Measurements from ENCODE around the gene B9D2. TPM values are rescaled to one million over a fixed set of nuclear protein-coding genes. Genes with fewer than 3 reads are reported as not detected.

The B9D2 gene
- polyA plus RNA-seq, 1 of the 3 experiments (the other 2 are of a cell fraction) = 13.3 TPM

- H3K4me1 ChIP-seq (ENCODE audit: control insufficient read depth in 1 of 2, insufficient read depth in 2 of 2, low read depth in 1 of 2, low read length in 1 of 2) = peaks cover 6 to 13% of the 10 kb centered on the region in 2 experiments; a peak in 3 of 4 replicates
- H3F3A ChIP-seq (replicated peaks; ENCODE audit: insufficient read depth) = peaks cover 59% of the 10 kb centered on the region
- TF ChIP-seq FOXM1 (IDR thresholded peaks at IDR 0.05; ENCODE audit: low read depth) = no peak
- TF ChIP-seq ELF1 (IDR thresholded peaks at IDR 0.05) = no peak
- TF ChIP-seq FOSL2 (IDR thresholded peaks at IDR 0.05; ENCODE audit: borderline replicate concordance, low read depth) = no peak
- no peak for TF ChIP-seq GABPA (IDR thresholded peaks at IDR 0.05; ENCODE audit: low read depth)
- TF ChIP-seq YY1 (IDR thresholded peaks at IDR 0.05; ENCODE audit: low read depth) = no peak
- TF ChIP-seq EZH2phosphoT487 (IDR thresholded peaks at IDR 0.05; ENCODE audit: borderline replicate concordance, low read depth) = no peak
- no peak for TF ChIP-seq MEF2A (IDR thresholded peaks at IDR 0.05; ENCODE audit: borderline replicate concordance, low read depth)
- no peak for TF ChIP-seq SIN3A (IDR thresholded peaks at IDR 0.05; ENCODE audit: borderline replicate concordance, low read depth, low read length)
- no peak for TF ChIP-seq POLR2AphosphoS5 (IDR thresholded peaks at IDR 0.05; ENCODE audit: low read depth, low read length)
- no peak for TF ChIP-seq RAD21 (IDR thresholded peaks at IDR 0.05; ENCODE audit: low read length)
- no peak for TF ChIP-seq MXI1 (IDR thresholded peaks at IDR 0.05; ENCODE audit: low read depth, low read length)
- TF ChIP-seq, protein P1, sequence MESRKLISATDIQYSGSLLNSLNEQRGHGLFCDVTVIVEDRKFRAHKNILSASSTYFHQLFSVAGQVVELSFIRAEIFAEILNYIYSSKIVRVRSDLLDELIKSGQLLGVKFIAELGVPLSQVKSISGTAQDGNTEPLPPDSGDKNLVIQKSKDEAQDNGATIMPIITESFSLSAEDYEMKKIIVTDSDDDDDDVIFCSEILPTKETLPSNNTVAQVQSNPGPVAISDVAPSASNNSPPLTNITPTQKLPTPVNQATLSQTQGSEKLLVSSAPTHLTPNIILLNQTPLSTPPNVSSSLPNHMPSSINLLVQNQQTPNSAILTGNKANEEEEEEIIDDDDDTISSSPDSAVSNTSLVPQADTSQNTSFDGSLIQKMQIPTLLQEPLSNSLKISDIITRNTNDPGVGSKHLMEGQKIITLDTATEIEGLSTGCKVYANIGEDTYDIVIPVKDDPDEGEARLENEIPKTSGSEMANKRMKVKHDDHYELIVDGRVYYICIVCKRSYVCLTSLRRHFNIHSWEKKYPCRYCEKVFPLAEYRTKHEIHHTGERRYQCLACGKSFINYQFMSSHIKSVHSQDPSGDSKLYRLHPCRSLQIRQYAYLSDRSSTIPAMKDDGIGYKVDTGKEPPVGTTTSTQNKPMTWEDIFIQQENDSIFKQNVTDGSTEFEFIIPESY (IDR thresholded peaks at IDR 0.05; ENCODE audit: borderline replicate concordance, low read depth) = no peak
- no peak for TF ChIP-seq RXRA (IDR thresholded peaks at IDR 0.05; ENCODE audit: borderline replicate concordance, low read depth)
- TF ChIP-seq IRF3 (IDR thresholded peaks at IDR 0.05; ENCODE audit: low read depth, low read length) = no peak
- TF ChIP-seq, protein P2, sequence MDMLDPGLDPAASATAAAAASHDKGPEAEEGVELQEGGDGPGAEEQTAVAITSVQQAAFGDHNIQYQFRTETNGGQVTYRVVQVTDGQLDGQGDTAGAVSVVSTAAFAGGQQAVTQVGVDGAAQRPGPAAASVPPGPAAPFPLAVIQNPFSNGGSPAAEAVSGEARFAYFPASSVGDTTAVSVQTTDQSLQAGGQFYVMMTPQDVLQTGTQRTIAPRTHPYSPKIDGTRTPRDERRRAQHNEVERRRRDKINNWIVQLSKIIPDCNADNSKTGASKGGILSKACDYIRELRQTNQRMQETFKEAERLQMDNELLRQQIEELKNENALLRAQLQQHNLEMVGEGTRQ (IDR thresholded peaks at IDR 0.05; ENCODE audit: borderline replicate concordance, low read depth, low read length) = no peak
- TF ChIP-seq, protein P3, sequence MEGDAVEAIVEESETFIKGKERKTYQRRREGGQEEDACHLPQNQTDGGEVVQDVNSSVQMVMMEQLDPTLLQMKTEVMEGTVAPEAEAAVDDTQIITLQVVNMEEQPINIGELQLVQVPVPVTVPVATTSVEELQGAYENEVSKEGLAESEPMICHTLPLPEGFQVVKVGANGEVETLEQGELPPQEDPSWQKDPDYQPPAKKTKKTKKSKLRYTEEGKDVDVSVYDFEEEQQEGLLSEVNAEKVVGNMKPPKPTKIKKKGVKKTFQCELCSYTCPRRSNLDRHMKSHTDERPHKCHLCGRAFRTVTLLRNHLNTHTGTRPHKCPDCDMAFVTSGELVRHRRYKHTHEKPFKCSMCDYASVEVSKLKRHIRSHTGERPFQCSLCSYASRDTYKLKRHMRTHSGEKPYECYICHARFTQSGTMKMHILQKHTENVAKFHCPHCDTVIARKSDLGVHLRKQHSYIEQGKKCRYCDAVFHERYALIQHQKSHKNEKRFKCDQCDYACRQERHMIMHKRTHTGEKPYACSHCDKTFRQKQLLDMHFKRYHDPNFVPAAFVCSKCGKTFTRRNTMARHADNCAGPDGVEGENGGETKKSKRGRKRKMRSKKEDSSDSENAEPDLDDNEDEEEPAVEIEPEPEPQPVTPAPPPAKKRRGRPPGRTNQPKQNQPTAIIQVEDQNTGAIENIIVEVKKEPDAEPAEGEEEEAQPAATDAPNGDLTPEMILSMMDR (IDR thresholded peaks at IDR 0.05) = no peak
- no peak for TF ChIP-seq FOXJ3 (CRISPR knock-in tag; IDR thresholded peaks at IDR 0.05)
- H3K79me2 ChIP-seq (ENCODE audit: insufficient read depth) = peaks cover 6% of the 10 kb centered on the region; the same call in 1 of the 2 replicates
- 95% methylated on average over 4 of the region's 4 CpGs for WGBS (ENCODE audit: low lambda C conversion rate)
- H3K27me3 ChIP-seq (ENCODE audit: insufficient read depth) = no peaks in the 10 kb centered on the region
- H2AFZ ChIP-seq (ENCODE audit: low read depth) = no peak overlapping the region
- ChIA-PET CTCF (interaction anchor here (0.7 to 5.5 kb wide), 6 partner anchors 11 to 642 kb away, joined by 3 to 105 read pairs (median 4); partner anchors contain the start of gene TGFB1), POLR2A (no interaction called here)
- H3K9ac ChIP-seq = no peak overlapping the region
- H3K36me3 ChIP-seq (replicated peaks in 1 of 2; ENCODE audit: control insufficient read depth in 1 of 2, insufficient read depth in 2 of 2, low read length in 1 of 2) = peaks cover 56 to 79% of the 10 kb centered on the region in 2 experiments
- H3K27ac ChIP-seq (ENCODE audit: low read depth in 2 of 2, low read length in 1 of 2) = no peak overlapping the region
- no peak overlapping the region for H3K4me3 ChIP-seq (ENCODE audit: low read depth in 2 of 2, low read length in 1 of 2)
- no peak for DNase-seq
- H3K9me3 ChIP-seq = no peaks in the 10 kb centered on the region
- no peaks in the 10 kb centered on the region; the same call in 1 of the 2 replicates for H4K20me1 ChIP-seq (ENCODE audit: insufficient read depth)
- H3K9me2 ChIP-seq = no peaks in the 10 kb centered on the region
- no peak overlapping the region for H3K4me2 ChIP-seq
Observed at GRCh38 chr19:41304706-41305483, 59.1 kb downstream of the B9D2 start.

Other genes with a start within 250 kb of the B9D2 start
- gene CYP2F1, start 249.7 kb downstream of the B9D2 start, polyA plus RNA-seq (2012; rRNA removed) = not detected in 2 replicates
- gene CYP2S1, start 170.9 kb downstream of the B9D2 start, polyA plus RNA-seq (2012; rRNA removed) = 0.50 and 0.67 TPM in 2 replicates
- 78.8 and 82.6 TPM in 2 replicates for gene AXL, start 144.9 kb downstream of the B9D2 start, polyA plus RNA-seq (2012; rRNA removed)
- 34.2 and 41.5 TPM in 2 replicates for gene HNRNPUL1, start 99.8 kb downstream of the B9D2 start, polyA plus RNA-seq (2012; rRNA removed)
- 8.7 and 9.6 TPM in 2 replicates for gene CCDC97, start 54.0 kb downstream of the B9D2 start, polyA plus RNA-seq (2012; rRNA removed)
- gene TGFB1, start 10.2 kb downstream of the B9D2 start, polyA plus RNA-seq (2012; rRNA removed) = 13.5 and 25.5 TPM in 2 replicates
- 5.1 and 5.7 TPM in 2 replicates for gene TMEM91, start 12.4 kb upstream of the B9D2 start, polyA plus RNA-seq (2012; rRNA removed)
- 71.3 and 74.1 TPM in 2 replicates for gene EXOSC5, start 33.2 kb upstream of the B9D2 start, polyA plus RNA-seq (2012; rRNA removed)
- 16.3 and 30.9 TPM in 2 replicates for gene BCKDHA, start 33.7 kb upstream of the B9D2 start, polyA plus RNA-seq (2012; rRNA removed)
- not detected in 2 replicates for gene B3GNT8, start 63.2 kb upstream of the B9D2 start, polyA plus RNA-seq (2012; rRNA removed)
- gene DMAC2, start 75.8 kb upstream of the B9D2 start, polyA plus RNA-seq (2012; rRNA removed) = 70.2 and 71.4 TPM in 2 replicates
- not detected in 2 replicates for gene ERICH4, start 79.0 kb upstream of the B9D2 start, polyA plus RNA-seq (2012; rRNA removed)
- gene CEACAM21, start 212.0 kb upstream of the B9D2 start, polyA plus RNA-seq (2012; rRNA removed) = not detected in 2 replicates

Measured in SK-N-SH (cell line).